LHCN-M2 (cell line): ENCODE data around the gene PLCB3. TPM values are rescaled to one million over a fixed set of nuclear protein-coding genes. Genes with fewer than 3 reads are reported as not detected.

Experiments
- DNase-seq: peaks from one replicate; pipeline ENCODE4 v3.0.0-alpha.2; 2012; ENCODE audit warnings: low read depth
- total RNA-seq: library from RNA; depleted of rRNA; stranded (reverse); fragments of >200 nt; gene quantifications from 2 replicates; pipeline ENCODE4 v1.2.3, GENCODE V29; 2014

PLCB3 gene
- total RNA-seq, 1 experiment from 2014 or later, result 92.5 TPM

DNA sequence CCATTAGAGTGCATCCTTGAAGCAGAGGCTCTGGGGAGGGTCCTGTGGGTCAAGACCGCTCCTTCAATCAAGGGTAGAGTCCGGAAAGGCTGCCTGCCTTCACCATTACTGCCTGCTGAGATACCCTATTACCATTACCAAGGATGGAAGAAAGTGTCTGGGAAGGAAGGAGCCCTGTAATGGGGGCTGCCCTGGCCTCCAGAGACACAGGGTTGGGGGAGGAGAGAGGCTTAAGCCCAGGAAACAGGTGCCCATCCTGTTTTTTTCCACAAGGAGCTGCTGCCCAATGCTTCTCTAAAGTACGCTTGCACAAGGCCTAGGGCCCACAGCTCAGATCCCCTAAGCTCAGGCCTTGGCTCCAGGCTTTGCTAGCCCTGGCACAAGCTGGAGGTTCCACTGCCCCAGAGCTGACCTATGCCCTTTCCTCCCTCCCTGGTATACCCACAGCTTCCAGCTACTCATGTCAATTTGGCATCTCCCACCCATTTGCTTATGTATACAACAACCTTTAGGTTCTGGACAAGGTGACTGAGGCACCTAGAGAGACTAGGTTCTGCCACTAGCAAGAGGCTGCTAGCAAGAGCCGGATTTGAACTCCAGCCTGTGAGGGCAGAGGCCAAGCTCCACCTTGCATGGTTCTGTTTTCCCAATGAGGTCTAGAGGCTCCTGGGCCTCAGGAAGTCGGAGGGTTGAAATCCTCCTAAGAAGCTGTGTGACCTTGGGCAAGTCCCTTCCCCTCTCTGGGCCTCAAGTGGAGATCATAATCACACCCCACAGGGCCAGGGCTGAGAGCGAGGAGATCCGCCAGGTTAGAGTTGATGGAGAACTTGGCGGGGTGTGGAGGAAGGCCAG, 1.5 kb upstream of the PLCB3 start:
- no peak for DNase-seq

DNA sequence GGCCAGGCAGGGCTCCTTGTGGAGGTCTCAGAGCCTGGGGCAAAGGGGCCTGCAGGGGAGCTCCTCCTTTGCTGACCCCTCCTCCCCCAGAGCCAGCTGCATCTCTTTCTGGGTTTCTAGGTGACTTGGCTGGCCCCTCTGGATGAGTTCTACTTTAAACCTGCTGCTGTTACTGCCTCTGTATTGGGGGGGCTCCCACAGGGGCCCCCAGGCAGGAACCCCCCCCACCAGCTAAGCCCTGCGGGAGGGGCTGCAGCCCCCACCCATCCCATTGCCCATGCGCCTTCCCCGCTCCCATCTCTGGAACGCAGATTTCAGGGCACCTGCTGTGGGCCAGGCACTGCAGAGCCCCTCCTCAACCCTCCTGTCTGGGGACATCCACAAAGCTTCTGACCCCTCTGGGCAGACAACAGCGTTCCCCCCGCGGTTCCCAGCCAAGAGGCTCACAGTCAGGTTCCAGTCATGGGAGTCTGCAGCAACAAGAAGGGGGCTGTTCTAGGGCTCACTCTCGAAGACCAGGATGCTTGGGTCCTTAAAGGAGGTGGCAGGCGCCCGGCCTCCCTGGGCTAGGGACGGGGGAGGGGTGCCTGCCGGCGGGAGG, 815 bp upstream of the PLCB3 start:
- no peak for DNase-seq

DNA sequence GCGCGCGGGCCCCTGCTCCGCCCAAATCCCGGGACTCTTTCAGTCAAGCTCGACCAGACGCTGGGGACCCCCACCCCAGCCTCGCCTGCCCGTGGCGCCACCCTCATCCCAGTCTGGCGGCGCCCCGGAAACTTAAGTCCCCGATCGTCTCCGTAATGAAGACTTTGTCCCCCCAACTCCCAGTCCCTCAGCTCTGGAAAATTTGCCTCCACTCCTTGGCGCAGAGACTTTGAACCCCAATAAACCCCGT, 348 bp downstream of the PLCB3 start:
- DNase-seq, result no peak

DNA sequence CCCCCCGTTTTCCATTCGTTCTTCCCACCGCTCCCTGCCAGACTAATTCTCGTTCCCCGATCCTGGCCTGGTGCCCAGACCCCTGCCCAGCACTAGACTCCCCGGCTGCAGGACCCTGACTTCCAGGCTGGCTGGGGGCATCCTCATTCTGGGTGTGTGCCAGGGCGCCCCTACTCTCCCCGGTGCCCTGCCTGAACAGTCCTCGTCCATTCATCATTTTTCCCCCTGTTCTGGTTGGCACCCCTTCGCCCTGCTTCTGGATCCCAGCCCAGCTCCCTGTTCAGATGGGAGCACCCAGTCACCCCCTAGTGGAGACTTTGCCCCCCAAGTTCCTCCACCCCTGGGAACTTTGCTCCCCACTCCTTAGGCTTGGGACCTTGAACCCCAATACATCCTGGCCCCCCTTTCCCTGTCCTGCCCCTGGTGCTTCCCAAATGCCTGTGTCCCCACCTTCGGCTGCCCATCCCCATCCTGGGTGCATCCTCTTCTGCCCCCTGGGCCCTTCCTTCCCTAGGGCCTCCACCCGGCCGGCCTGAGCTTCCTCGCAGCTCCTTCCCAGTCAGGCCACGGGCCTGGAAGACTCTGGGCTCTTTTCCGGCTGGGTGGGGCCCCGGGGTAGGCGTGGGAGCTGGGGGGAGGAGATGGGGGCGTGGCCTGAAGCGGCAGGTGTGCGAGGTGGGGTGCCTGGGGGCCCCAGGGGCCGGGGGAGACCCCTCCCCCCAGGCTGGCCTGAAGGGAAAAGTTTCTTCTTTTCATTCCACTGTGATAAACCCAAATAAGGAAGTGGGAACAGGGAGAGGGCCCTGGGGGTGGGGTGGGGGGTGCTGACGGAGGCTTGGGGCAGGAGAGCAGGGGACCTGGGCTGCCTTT, 908 bp downstream of the PLCB3 start:
- no peak for DNase-seq

DNA sequence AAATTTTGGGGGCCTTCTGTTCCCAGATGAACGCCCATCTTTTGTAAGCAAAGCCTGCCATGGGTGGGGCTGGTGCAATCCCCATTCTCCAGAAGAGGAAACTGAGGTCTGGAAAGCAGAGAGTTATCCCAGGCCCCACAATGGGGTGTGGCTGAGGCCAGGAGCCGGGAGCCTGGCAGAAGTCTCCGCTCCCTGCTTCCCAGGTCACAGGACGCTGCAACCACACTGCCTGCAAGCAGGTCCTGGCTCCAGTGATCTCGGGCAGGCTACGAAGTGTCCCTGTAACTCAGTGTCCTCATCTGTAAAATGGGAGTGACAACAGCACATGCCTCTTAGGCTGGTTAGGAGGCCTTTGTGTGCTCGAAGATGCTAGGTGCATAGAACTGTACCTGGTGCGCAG, 1.7 kb downstream of the PLCB3 start:
- DNase-seq, result no peak

DNA sequence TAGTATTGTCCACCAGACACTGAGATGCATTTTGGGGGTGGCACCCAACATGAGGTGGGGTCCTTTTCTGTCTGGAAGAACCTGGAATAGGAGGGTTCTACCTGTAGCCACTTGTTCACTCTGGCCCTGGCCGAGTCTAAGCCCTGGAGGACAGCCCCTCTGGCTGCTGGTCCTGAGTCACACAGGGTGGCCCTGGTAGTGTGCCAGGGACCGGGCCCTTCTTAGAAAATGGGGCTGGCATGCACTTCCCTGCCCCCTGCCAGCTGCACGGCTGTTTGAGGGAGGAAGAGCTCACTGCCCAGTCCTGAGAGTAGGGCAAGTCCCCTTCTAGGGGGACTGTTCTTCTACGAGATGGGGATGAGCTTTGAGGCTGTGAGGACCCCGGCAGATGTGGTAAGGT, 2.2 kb downstream of the PLCB3 start:
- DNase-seq, result no peak

DNA sequence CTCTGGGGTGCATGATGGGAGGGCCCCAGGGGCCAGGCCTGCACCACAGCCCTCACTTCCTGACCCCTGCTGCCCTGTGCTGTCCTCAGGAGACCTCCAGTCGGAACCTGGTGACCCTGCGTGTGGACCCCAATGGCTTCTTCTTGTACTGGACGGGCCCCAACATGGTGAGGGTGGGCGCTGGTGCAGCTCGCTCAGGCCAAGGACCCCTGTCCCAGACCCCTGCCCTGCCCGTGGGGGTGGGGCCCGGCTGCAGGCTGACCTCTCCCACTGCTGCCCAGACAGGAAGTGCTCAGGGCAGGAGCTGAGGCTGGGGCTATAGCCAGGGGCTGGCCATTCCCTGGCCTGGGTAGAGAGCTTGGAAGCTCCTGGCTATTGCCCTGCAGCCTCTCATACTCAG, 3.0 kb downstream of the PLCB3 start:
- no peak for DNase-seq

DNA sequence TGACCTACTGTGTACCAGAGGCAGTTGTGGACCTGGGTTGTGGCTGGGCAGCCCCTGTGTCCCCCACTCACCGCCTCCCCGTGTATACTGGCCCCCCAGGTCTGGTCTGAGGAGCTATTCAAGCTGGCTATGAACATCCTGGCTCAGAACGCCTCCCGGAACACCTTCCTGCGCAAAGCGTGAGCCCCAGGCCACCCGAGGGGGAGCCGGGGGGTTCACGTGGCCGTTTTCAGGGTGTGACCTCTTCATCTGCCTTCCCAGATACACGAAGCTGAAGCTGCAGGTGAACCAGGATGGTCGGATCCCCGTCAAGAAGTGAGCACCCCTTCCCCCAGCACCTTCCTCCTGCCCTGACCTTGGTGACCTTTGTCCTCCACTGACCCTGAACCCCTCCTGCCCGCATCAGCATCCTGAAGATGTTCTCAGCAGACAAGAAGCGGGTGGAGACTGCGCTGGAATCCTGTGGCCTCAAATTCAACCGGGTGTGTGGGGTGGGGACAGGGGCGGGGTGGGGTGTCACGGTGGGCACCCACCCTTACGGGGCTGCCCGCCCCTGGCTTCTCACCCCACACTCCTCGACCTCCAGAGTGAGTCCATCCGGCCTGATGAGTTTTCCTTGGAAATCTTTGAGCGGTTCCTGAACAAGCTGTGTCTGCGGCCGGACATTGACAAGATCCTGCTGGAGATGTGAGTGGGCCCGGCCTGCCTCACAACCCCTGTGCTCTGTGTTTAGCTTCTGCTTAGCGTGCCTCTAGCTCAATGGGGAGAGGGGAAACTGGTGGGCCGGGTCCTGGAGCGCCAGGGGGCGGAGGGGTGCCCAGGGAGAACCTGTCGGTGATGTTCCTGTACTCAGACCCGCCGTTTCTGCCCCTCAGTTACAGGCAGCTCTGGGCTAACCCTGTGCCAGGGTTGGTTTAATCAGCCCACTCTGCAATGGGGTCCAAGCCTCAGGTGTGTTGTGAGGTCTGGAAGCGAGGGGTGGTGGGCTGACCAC, 4.1 kb downstream of the PLCB3 start:
- no peak for DNase-seq

DNA sequence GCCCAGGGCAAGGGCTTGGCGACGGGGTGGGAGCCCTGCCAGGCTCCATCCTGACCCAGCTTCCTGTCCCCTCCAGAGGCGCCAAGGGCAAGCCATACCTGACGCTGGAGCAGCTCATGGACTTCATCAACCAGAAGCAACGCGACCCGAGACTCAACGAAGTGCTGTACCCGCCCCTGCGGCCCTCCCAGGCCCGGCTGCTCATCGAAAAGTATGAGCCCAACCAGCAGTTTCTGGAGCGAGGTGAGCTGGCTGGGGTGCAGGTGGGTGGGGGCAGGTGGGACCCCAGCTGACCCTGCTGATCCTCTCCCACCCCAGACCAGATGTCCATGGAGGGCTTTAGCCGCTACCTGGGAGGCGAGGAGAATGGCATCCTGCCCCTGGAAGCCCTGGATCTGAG, 5.0 kb downstream of the PLCB3 start:
- DNase-seq, result no peak

DNA sequence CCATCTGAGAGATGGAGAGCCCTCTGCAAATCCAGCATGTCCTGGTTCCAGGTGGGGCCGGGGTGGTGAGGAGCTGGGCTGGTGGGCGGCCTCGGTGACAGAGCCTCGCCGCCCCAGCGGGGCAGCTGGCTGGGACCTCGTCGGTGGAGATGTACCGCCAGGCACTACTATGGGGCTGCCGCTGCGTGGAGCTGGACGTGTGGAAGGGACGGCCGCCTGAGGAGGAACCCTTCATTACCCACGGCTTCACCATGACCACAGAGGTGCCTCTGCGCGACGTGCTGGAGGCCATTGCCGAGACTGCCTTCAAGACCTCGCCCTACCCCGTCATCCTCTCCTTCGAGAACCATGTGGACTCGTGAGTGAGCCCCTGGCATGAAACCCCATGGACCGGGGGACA, 7.0 kb downstream of the PLCB3 start:
- DNase-seq, result no peak

DNA sequence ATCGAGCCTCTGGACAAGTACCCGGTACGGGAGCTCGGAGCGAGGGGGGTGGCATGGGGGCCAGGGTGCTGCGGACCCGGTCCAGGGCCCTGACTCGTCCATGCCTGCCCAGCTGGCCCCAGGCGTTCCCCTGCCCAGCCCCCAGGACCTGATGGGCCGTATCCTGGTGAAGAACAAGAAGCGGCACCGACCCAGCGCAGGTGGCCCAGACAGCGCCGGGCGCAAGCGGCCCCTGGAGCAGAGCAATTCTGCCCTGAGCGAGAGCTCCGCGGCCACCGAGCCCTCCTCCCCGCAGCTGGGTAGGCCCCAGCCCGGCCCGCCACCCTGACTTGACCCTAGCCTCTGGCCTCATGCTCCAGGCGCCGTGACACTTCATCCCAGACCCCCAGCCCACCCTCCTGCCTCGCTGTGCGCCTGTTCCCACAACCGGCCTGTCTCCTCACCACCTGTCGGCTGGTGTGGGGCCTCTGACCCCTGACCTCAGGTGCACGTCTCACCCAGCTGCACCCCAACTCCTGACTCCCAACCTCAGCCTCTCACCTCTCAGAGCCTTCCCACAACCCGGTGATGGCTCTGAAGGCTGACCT, 7.7 kb downstream of the PLCB3 start:
- no peak for DNase-seq

DNA sequence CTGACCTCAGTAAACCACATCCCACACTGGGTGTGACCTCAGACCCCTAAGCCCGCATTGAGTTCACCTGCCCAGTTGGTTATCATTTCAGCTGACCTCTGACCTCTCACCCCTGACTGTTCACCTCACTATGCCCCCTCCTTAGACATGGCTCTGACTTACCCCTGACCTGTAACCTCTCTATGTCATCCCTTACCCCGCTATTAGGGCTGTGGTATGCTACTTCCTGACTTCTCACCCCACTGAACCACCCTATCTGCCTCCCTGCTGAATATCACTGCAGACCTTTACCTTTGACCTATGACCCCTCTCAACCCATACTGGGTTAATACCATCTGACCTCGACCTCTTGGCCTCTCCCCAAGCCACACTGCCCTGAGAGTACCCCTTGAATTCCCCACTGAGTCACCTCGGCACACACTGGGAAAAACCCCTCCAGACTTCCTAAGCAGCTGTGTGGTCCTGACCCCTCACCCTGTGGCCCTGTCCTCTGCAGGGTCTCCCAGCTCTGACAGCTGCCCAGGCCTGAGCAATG, 8.3 kb downstream of the PLCB3 start:
- peak; percentile 17 for DNase-seq

DNA sequence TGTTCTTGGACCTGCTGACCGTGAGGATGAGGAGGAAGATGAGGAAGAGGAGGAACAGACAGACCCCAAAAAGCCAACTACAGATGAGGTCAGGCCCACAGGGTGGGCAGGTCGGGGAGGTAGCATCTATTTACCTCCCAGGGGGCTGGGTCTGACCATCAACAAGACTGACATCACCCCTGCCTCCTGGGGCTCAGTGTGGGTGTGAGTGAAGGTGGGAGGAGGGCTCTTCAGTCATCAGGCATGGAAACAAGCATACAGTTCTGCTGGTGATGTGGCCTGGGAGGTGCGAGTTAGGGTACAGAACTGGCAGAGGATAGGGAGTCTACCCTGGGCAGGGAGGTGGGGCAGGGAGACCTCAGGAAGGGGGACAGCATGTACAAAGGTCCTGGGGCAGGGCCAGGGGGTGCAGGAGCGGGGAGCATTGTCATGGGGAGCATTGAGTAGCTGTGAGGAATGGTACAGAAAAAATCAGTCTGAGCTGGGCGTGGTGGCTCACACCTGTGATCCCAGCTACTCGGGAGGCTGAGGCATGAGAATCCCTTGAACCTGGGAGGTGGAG, 8.9 kb downstream of the PLCB3 start:
- no peak for DNase-seq

DNA sequence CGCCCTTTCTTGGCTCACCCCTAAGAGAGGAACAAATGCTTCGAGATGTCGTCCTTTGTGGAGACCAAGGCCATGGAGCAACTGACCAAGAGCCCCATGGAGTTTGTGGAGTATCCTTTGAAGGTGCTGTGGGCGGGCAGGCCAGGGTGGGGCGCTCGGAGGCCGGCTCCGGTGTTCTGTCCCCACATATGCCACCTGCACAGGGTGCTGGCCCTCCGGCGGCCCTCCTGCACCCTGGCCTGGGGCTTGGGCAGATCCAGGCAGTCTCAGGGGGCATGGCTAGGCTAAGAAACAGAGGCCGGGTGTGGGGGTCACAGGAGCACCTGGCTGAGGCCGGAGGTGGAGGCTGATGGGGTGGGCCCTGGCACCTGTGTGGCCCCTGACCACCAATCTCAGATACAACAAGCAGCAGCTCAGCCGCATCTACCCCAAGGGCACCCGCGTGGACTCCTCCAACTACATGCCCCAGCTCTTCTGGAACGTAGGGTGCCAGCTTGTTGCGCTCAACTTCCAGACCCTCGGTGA, 10.3 kb downstream of the PLCB3 start:
- DNase-seq, result no peak

DNA sequence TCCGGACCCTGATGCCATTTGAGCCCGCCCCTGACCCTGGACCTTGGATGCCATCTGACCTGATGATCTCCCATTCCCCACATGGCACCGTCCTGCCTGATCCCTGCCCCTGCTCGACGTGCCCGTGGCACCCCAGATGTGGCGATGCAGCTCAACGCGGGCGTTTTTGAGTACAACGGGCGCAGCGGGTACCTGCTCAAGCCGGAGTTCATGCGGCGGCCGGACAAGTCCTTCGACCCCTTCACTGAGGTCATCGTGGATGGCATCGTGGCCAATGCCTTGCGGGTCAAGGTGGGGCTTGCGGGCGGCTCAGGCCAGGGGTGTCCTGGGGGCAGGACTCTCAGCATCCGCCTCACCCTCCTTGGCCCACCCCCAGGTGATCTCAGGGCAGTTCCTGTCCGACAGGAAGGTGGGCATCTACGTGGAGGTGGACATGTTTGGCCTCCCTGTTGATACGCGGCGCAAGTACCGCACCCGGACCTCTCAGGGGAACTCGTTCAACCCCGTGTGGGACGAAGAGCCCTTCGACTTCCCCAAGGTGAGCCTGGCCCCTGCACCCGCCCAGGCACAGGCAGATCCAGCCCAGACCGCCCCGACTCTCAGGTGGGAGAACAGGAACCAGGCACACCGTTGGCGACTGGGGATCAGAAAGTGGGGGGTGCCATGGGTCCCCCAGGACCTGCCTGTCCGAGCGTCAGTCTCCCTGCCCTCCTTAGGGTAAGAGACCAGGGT, 11.1 kb downstream of the PLCB3 start:
- no peak for DNase-seq

DNA sequence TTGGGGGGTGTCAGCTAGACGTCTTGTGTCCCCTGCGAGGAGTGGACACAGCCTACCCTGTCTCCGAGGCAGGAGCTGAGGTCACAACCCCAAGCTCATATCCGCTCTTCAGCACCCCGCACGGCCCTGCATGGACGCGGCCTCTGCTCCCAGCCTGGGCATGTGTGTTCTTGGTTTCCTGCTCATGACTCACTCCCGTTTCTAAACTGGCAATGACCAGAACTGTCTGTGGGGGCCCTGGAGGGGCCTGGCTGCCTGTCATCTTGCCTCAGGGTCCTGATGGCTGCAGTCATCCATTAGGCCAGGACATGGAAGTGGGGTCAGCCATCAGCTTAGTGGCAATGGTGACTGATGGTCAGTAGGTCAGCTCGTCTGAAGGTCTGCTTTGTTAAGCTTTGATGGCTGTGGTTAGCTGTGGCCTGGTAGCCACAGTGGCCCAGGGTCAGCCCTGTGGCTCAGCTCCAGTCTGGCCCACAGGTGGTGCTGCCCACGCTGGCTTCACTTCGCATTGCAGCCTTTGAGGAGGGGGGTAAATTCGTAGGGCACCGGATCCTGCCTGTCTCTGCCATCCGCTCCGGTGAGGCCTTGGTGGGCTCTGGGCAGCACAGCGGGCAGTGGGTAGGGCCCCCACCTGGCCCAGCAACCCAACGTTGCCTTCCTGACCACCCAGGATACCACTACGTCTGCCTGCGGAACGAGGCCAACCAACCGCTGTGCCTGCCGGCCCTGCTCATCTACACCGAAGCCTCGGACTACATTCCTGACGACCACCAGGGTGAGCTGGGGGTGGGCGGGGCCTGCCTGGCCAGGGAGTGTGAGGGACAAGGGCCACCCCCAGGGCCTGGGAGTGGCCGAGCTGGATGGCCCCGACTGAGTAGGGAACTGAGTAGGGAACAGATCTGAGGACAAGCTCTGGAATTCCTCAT, 12.0 kb downstream of the PLCB3 start:
- DNase-seq, result peak; percentile 54

DNA sequence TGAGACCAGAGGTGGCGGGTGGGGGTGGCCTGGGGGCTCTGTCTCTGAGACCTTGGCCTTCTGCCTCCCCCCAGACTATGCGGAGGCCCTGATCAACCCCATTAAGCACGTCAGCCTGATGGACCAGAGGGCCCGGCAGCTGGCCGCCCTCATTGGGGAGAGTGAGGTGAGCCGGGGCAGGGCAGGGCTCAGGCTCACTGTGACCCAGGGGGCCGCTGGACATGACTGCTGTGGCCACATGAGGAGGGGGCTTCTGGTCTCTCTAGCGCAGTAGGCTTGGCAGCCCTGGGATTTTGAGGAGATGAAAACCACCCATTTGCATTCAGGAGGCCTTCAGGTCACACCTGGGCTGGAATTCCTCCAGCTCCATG, 12.6 kb downstream of the PLCB3 start:
- DNase-seq, result no peak

DNA sequence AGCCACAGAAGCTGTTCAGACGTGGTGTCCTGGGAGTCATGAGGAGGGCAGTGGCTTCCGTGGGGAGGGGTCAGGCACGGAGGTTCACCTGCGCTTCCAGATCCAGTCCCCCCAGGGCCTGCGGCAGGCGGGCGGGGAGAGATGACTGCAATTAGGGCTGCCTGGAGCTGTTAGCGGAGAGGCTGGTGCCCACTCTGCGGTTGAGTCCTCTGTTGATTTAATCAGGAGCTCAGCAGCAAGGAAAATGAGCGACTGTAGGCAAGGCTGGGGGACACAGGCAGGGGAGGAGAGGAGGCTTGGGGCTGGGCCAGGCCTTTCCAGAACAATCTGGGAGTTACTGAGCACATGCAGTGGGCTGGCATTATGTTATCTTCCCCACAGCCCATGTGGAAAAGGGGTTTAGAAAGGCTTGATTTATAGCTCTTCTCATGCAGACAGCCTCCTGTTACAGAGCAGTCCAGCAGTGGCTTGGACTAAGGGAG, 13.1 kb downstream of the PLCB3 start:
- no peak for DNase-seq
